IMR-90 (cell line): ENCODE data around the gene PGBD5. TPM values are rescaled to one million over a fixed set of nuclear protein-coding genes. Genes with fewer than 3 reads are reported as not detected.

ENCODE experiments used
- ATAC-seq: fragments of 200-7000 bp; cut with Tn5 transposase; 2 replicates; pipeline ENCODE4 v1.9.1; 2020; ENCODE audit warnings: low read depth, mild to moderate bottlenecking, moderate library complexity
- BruUV-seq: library from RNA; stranded (reverse); fragments of 400-500 nt; replicated peaks from 2 replicates; lab custom pipeline; 2021; lab: Mats Ljungman, UMichigan
- CTCF ChIA-PET: fragments of 300-600 bp; formaldehyde crosslinking; extraction: SDS; loops from one replicate; lab custom pipeline; 2021; ENCODE audit warnings: antibody characterized with exemption; lab: Yijun Ruan, JAX
- POLR2A ChIA-PET: fragments of 300-600 bp; sonication (Branson Sonifier 250); formaldehyde crosslinking; loops from one replicate; lab custom pipeline; 2022; ENCODE audit warnings: antibody characterized with exemption; ENCODE audit not compliant: unreplicated experiment; lab: Charles Lee
- DNase-seq: peaks from one replicate; pipeline ENCODE4 v3.0.0; 2013
- H2AFZ ChIP-seq: replicated peaks from 2 replicates; pipeline ENCODE3; 2013; ENCODE audit warnings: low read length, mild to moderate bottlenecking; ENCODE audit not compliant: poor library complexity
- H2AK5ac ChIP-seq: 2 replicates; pipeline ENCODE4 v1.6.1; 2013; ENCODE audit warnings: low read depth, low read length, inconsistent platforms
- H2AK9ac ChIP-seq: replicated peaks from 2 replicates; pipeline ENCODE3; 2013; ENCODE audit warnings: mild to moderate bottlenecking, low read depth, low read length, moderate library complexity; ENCODE audit not compliant: poor library complexity
- H2BK120ac ChIP-seq: 2 replicates; pipeline ENCODE4 v1.6.1; 2013; ENCODE audit warnings: low read depth, low read length, inconsistent platforms
- H2BK15ac ChIP-seq: 3 replicates; pipeline ENCODE4 v1.6.1; 2013; ENCODE audit warnings: low read depth, low read length, inconsistent platforms
- H2BK20ac ChIP-seq: 2 replicates; pipeline ENCODE4 v1.6.1; 2013; ENCODE audit warnings: low read depth, mild to moderate bottlenecking, inconsistent platforms, low read length, moderate library complexity
- H2BK5ac ChIP-seq: 2 replicates; pipeline ENCODE4 v1.6.1; 2013; ENCODE audit warnings: mild to moderate bottlenecking, low read depth, low read length, inconsistent platforms; ENCODE audit not compliant: poor library complexity, severe bottlenecking
- H3K14ac ChIP-seq: replicated peaks from 2 replicates; pipeline ENCODE4 v1.6.1; 2013; ENCODE audit warnings: low read depth, low read length, inconsistent platforms
- H3K18ac ChIP-seq: 2 replicates; pipeline ENCODE4 v1.6.1; 2013; ENCODE audit warnings: low read depth, low read length, control low read depth
- H3K23ac ChIP-seq: 2 replicates; pipeline ENCODE4 v1.6.1; 2013; ENCODE audit warnings: low read depth, low read length, inconsistent platforms
- H3K27ac ChIP-seq: 2 replicates; pipeline ENCODE4 v1.5.1; 2013; ENCODE audit warnings: mild to moderate bottlenecking, control low read depth, low read length; ENCODE audit not compliant: insufficient read depth
- H3K27me3 ChIP-seq: 2 replicates; pipeline ENCODE4 v1.6.1; 2013; ENCODE audit warnings: low read length; ENCODE audit not compliant: control insufficient read depth, insufficient read depth
- H3K36me3 ChIP-seq: 2 replicates; pipeline ENCODE4 v1.6.1; 2013; ENCODE audit warnings: low read length, mixed read lengths; ENCODE audit not compliant: control insufficient read depth, insufficient read depth
- H3K4ac ChIP-seq: 2 replicates; pipeline ENCODE4 v1.6.1; 2013; ENCODE audit warnings: low read depth, low read length, inconsistent platforms
- H3K4me1 ChIP-seq: 2 replicates; pipeline ENCODE4 v1.6.1; 2013; ENCODE audit warnings: low read length, mixed read lengths; ENCODE audit not compliant: control insufficient read depth, insufficient read depth
- H3K4me2 ChIP-seq: 2 replicates; pipeline ENCODE4 v1.6.1; 2013; ENCODE audit warnings: low read depth, mild to moderate bottlenecking, control low read depth, low read length, moderate library complexity
- H3K4me3 ChIP-seq: 2 replicates; pipeline ENCODE4 v1.5.1; 2013; ENCODE audit warnings: low read depth, mild to moderate bottlenecking, control low read depth, low read length, moderate library complexity; ENCODE audit not compliant: insufficient read depth
- H3K56ac ChIP-seq: 2 replicates; pipeline ENCODE4 v1.6.1; 2013; ENCODE audit warnings: low read length, inconsistent platforms; ENCODE audit not compliant: insufficient read depth; ENCODE audit errors: extremely low read depth
- H3K79me1 ChIP-seq, 2 experiments: 2 replicates each; pipeline ENCODE4 v1.6.1; 2013; ENCODE audit warnings: low read length in 2 of 2, inconsistent platforms in 1 of 2, low read depth in 1 of 2
- H3K9ac ChIP-seq: 2 replicates; pipeline ENCODE4 v1.6.1; 2013; ENCODE audit warnings: low read depth, low read length, control low read depth
- H3K9me1 ChIP-seq: 2 replicates; pipeline ENCODE4 v1.6.1; 2013; ENCODE audit warnings: low read length, inconsistent platforms; ENCODE audit not compliant: insufficient read depth
- H3K9me3 ChIP-seq: 2 replicates; pipeline ENCODE4 v1.6.1; 2013; ENCODE audit warnings: low read length; ENCODE audit not compliant: control insufficient read depth, insufficient read depth
- H4K20me1 ChIP-seq: 2 replicates; pipeline ENCODE4 v1.6.1; 2013; ENCODE audit warnings: low read length, inconsistent platforms; ENCODE audit not compliant: insufficient read depth
- H4K5ac ChIP-seq: 2 replicates; pipeline ENCODE4 v1.6.1; 2013; ENCODE audit warnings: mild to moderate bottlenecking, low read depth, low read length, control low read depth
- H4K8ac ChIP-seq, 2 experiments: 2 replicates each; pipeline ENCODE4 v1.6.1; 2013; ENCODE audit warnings: low read depth in 2 of 2, low read length in 2 of 2, control low read depth in 1 of 2, inconsistent platforms in 1 of 2
- H4K91ac ChIP-seq: 2 replicates; pipeline ENCODE4 v1.6.1; 2013; ENCODE audit warnings: low read depth, low read length, inconsistent platforms; ENCODE audit not compliant: insufficient read depth
- CEBPB ChIP-seq: IDR thresholded peaks from 2 replicates; pipeline ENCODE4 v1.6.1; 2012; ENCODE audit warnings: low read depth, low read length, improper control_type of control experiment
- RCOR1 ChIP-seq: IDR thresholded peaks from 2 replicates; pipeline ENCODE4 v1.6.1; 2012; ENCODE audit warnings: mild to moderate bottlenecking, low read length, improper control_type of control experiment; ENCODE audit not compliant: insufficient replicate concordance
- WGBS, 2 experiments: methylation state at CpG; one replicate each; pipeline versions ENCODE4 v1.1.5 to v1.1.7; 2013; ENCODE audit warnings: missing lambda C conversion rate in 2 of 2; ENCODE audit not compliant: insufficient read length in 1 of 2; ENCODE audit errors: extremely low coverage in 2 of 2; 5-methylcytosine and 5-hydroxymethylcytosine counted together
- dilution Hi-C: fragments of 300-500 bp; cut with HindIII; formaldehyde crosslinking; loops from one replicate; pipeline ENCODE4 v1.14.3; 2018; ENCODE audit warnings: low sequenced_read_pairs; ENCODE audit not compliant: unreplicated experiment
- in situ Hi-C: fragments of 300-500 bp; cut with MboI; formaldehyde crosslinking; loops from 3 replicates; pipeline ENCODE4 v1.14.3; 2019; ENCODE audit warnings: low sequenced_read_pairs, inconsistent platforms, mixed read lengths
- intact Hi-C: fragments of 100-400 bp; cut with micrococcal nuclease; formaldehyde crosslinking; loops from 2 replicates; pipeline ENCODE4 v1.10.0; 2022
- polyA plus RNA-seq, 3 experiments: library from polyadenylated mRNA; depleted of rRNA; stranded (reverse); fragments of >200 nt; gene quantifications; 2 replicates each; pipeline ENCODE4 v1.2.3, GENCODE V29; 2012; ENCODE audit warnings: low replicate concordance in 1 of 3
- total RNA-seq: library from RNA; depleted of rRNA; stranded (reverse); fragments of >200 nt; gene quantifications from 2 replicates; pipeline ENCODE4 v1.2.3, GENCODE V29; 2012
- TF ChIP-seq, protein P1 (sequence below): fragments of 150-350 bp; IDR thresholded peaks from 2 replicates; pipeline ENCODE4 v1.6.1; 2017; ENCODE audit warnings: mild to moderate bottlenecking, antibody characterized with exemption, low read length, low read depth

PGBD5 gene
- total and polyA plus RNA-seq, 2 of the 4 experiments (the other 2 are of a cell fraction): 0.18 to 0.36 TPM

DNA sequence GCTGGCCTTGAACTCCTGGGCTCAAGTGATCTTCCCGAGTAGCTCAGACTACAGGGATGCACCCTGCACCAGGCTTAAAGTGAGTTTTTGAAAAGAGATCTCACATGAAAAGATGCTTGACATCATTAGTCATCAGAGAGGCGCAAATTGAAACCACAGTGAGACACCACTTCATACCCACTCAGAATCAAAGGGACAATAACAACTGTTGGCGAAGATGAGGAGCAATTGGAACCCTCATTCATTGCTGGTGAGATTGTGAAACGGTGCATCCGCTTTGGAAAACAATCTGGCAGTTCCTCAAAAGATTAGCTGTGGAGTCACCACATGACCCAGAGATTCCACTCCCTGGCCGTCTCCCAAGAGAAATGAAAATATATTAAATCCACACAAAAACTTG, 122.3 kb downstream of the PGBD5 start:
- ATAC-seq (peak; percentile 59), DNase-seq (peak; percentile 48)
- Histone ChIP-seq H3K23ac (no peak overlapping the region), H4K8ac (no peak overlapping the region), H4K91ac (no peak overlapping the region), H2BK20ac (no peak overlapping the region), H2BK120ac (no peak overlapping the region), H2BK15ac (no peak overlapping the region), H3K18ac (no peak overlapping the region), H3K9me1 (no peaks in the 10 kb centered on the region), H3K36me3 (no peaks in the 10 kb centered on the region), H2AK5ac (no peak overlapping the region), H2AFZ (no peak overlapping the region), H3K4me3 (no peak overlapping the region), H3K9me3 (no peaks in the 10 kb centered on the region), H3K27me3 (peaks cover 2% of the 10 kb centered on the region), H3K79me1 (no peaks in the 10 kb centered on the region), H3K56ac (no peak overlapping the region), H2AK9ac (no peak overlapping the region), H4K20me1 (no peaks in the 10 kb centered on the region), H3K4me1 (no peaks in the 10 kb centered on the region), H3K27ac (no peak overlapping the region), H3K4me2 (peak overlapping the region; percentile 1; the same call in 1 of the 2 replicates), H3K14ac (no peak overlapping the region), H3K4ac (no peak overlapping the region), H3K9ac (no peak overlapping the region), H4K5ac (no peak overlapping the region), H2BK5ac (no peak overlapping the region)
- dilution Hi-C loops (no loop called here), in situ Hi-C loops (loop anchor here (25.0 kb wide), 1 partner anchor 1042 kb away; the partner anchor contains the start of gene RAB4A), intact Hi-C loops (no loop called here)
- CTCF ChIA-PET: no interaction called here
- TF ChIP-seq RCOR1: no peak
- peak; percentile 76 for TF ChIP-seq CEBPB
- TF ChIP-seq, protein P1, sequence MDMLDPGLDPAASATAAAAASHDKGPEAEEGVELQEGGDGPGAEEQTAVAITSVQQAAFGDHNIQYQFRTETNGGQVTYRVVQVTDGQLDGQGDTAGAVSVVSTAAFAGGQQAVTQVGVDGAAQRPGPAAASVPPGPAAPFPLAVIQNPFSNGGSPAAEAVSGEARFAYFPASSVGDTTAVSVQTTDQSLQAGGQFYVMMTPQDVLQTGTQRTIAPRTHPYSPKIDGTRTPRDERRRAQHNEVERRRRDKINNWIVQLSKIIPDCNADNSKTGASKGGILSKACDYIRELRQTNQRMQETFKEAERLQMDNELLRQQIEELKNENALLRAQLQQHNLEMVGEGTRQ: peak; percentile 43; the same call in 1 of the 2 replicates
- no TSS peak for BruUV-seq
- no CpG with 5 or more reads among the region's 6 CpGs for WGBS, 2 experiments
- POLR2A ChIA-PET: no interaction called here
